H9 (cell line): ENCODE data around the gene FHOD1. TPM values are rescaled to one million over a fixed set of nuclear protein-coding genes. Genes with fewer than 3 reads are reported as not detected.

Experiments
- DNase-seq: peaks from one replicate; pipeline ENCODE4 v3.0.0-alpha.2; 2017
- H2AFZ ChIP-seq: one replicate; pipeline ENCODE4 v1.6.1; 2013; ENCODE audit warnings: mild to moderate bottlenecking, low read length, control low read depth, moderate library complexity
- H2AK5ac ChIP-seq: 2 replicates; pipeline ENCODE4 v1.6.1; 2013; ENCODE audit warnings: low read length, control low read depth, mixed read lengths; ENCODE audit not compliant: insufficient read length
- H2BK120ac ChIP-seq: one replicate; pipeline ENCODE4 v1.6.1; 2013; ENCODE audit warnings: low read depth, mild to moderate bottlenecking, low read length, control low read depth, inconsistent platforms; ENCODE audit not compliant: poor library complexity, severe bottlenecking
- H2BK12ac ChIP-seq: 2 replicates; pipeline ENCODE4 v1.6.1; 2013; ENCODE audit warnings: low read length, control low read depth, mixed read lengths, low read depth; ENCODE audit not compliant: insufficient read length
- H2BK15ac ChIP-seq: 2 replicates; pipeline ENCODE4 v1.6.1; 2013; ENCODE audit warnings: low read depth, low read length, control low read depth
- H2BK20ac ChIP-seq: one replicate; pipeline ENCODE4 v1.6.1; 2013; ENCODE audit warnings: low read depth, mild to moderate bottlenecking, low read length, control low read depth, inconsistent platforms; ENCODE audit not compliant: poor library complexity, severe bottlenecking
- H2BK5ac ChIP-seq: 2 replicates; pipeline ENCODE4 v1.6.1; 2013; ENCODE audit warnings: low read length, control low read depth, mixed read lengths; ENCODE audit not compliant: insufficient read length
- H3K14ac ChIP-seq: 2 replicates; pipeline ENCODE4 v1.6.1; 2013; ENCODE audit warnings: low read length, control low read depth; ENCODE audit not compliant: insufficient read depth
- H3K18ac ChIP-seq: 2 replicates; pipeline ENCODE4 v1.6.1; 2013; ENCODE audit warnings: low read depth, mild to moderate bottlenecking, mixed read lengths, low read length, control low read depth; ENCODE audit not compliant: insufficient read length
- H3K23ac ChIP-seq: 2 replicates; pipeline ENCODE4 v1.6.1; 2013; ENCODE audit warnings: low read length, control low read depth, mixed read lengths, low read depth; ENCODE audit not compliant: insufficient read length
- H3K23me2 ChIP-seq: 2 replicates; pipeline ENCODE4 v1.6.1; 2013; ENCODE audit warnings: low read depth, mild to moderate bottlenecking, mixed read lengths, low read length, control low read depth; ENCODE audit not compliant: insufficient read length, poor library complexity, severe bottlenecking
- H3K27ac ChIP-seq: 2 replicates; pipeline ENCODE4 v1.5.1; 2013; ENCODE audit warnings: low read length, control low read depth, mixed read lengths, low read depth; ENCODE audit not compliant: insufficient read length
- H3K27me3 ChIP-seq: 2 replicates; pipeline ENCODE4 v1.6.1; 2013; ENCODE audit warnings: low read length, control low read depth, inconsistent platforms; ENCODE audit not compliant: insufficient read depth
- H3K4ac ChIP-seq: 2 replicates; pipeline ENCODE4 v1.6.1; 2013; ENCODE audit warnings: low read depth, mild to moderate bottlenecking, control low read depth, inconsistent platforms, low read length, moderate library complexity
- H3K4me1 ChIP-seq: 2 replicates; pipeline ENCODE4 v1.6.1; 2013; ENCODE audit warnings: low read length, control low read depth, inconsistent platforms; ENCODE audit not compliant: insufficient read depth
- H3K4me2 ChIP-seq: 2 replicates; pipeline ENCODE4 v1.6.1; 2013; ENCODE audit warnings: low read length, control low read depth, mixed read lengths; ENCODE audit not compliant: insufficient read length, insufficient read depth
- H3K56ac ChIP-seq: 2 replicates; pipeline ENCODE4 v1.6.1; 2013; ENCODE audit warnings: low read depth, mild to moderate bottlenecking, mixed read lengths, low read length, control low read depth; ENCODE audit not compliant: insufficient read length
- H3K79me1 ChIP-seq: 2 replicates; pipeline ENCODE4 v1.6.1; 2013; ENCODE audit warnings: low read depth, mild to moderate bottlenecking, moderate library complexity, low read length, control low read depth, inconsistent platforms; ENCODE audit not compliant: insufficient read depth, poor library complexity, severe bottlenecking
- H3K79me2 ChIP-seq: 2 replicates; pipeline ENCODE4 v1.6.1; 2013; ENCODE audit warnings: low read length, control low read depth, inconsistent platforms; ENCODE audit not compliant: insufficient read depth
- H3K9ac ChIP-seq: 2 replicates; pipeline ENCODE4 v1.6.1; 2013; ENCODE audit warnings: low read length, control low read depth, mixed read lengths; ENCODE audit not compliant: insufficient read length; ENCODE audit errors: extremely low read depth
- H3K9me3 ChIP-seq: one replicate; pipeline ENCODE4 v1.6.1; 2013; ENCODE audit warnings: low read depth, low read length, inconsistent platforms; ENCODE audit not compliant: control insufficient read depth
- H3T11ph ChIP-seq: one replicate; pipeline ENCODE4 v1.6.1; 2013; ENCODE audit warnings: mild to moderate bottlenecking, low read length, control low read depth, inconsistent platforms
- H4K20me1 ChIP-seq: one replicate; pipeline ENCODE4 v1.6.1; 2013; ENCODE audit not compliant: control insufficient read depth, insufficient read length, insufficient read depth
- H4K5ac ChIP-seq: 2 replicates; pipeline ENCODE4 v1.6.1; 2013; ENCODE audit warnings: low read depth, mild to moderate bottlenecking, mixed read lengths, low read length, control low read depth; ENCODE audit not compliant: insufficient read length
- H4K8ac ChIP-seq: replicated peaks from 2 replicates; pipeline ENCODE4 v1.6.1; 2013; ENCODE audit warnings: low read length, control low read depth, mixed read lengths, low read depth; ENCODE audit not compliant: insufficient read length
- H4K91ac ChIP-seq: 2 replicates; pipeline ENCODE4 v1.6.1; 2013; ENCODE audit warnings: low read depth, mild to moderate bottlenecking, moderate library complexity, mixed read lengths, low read length, control low read depth; ENCODE audit not compliant: insufficient read length
- H3K27ac Mint-ChIP-seq, 3 experiments: 2 replicates in 2 of 3; 3 replicates in 1 of 3; pipeline ENCODE4 v1.8.0; 2020 to 2021; ENCODE audit warnings: mixed read lengths in 3 of 3, mild to moderate bottlenecking in 1 of 3, moderate library complexity in 1 of 3
- H3K27me3 Mint-ChIP-seq: 2 replicates; pipeline ENCODE4 v1.8.0; 2021; ENCODE audit warnings: low read depth, mild to moderate bottlenecking, moderate library complexity, mixed read lengths
- H3K36me3 Mint-ChIP-seq, 3 experiments: 2 replicates in 2 of 3; 3 replicates in 1 of 3; pipeline ENCODE4 v1.8.0; 2020 to 2021; ENCODE audit warnings: low read depth in 3 of 3, mixed read lengths in 3 of 3; ENCODE audit not compliant: insufficient read depth in 1 of 3
- H3K4me1 Mint-ChIP-seq, 2 experiments: 2 replicates each; pipeline ENCODE4 v1.8.0; 2020; ENCODE audit warnings: mixed read lengths in 2 of 2
- H3K4me3 Mint-ChIP-seq, 2 experiments: 2 replicates in 1 of 2; 3 replicates in 1 of 2; pipeline ENCODE4 v1.8.0; 2020 to 2021; ENCODE audit warnings: mild to moderate bottlenecking in 2 of 2, mixed read lengths in 2 of 2, moderate library complexity in 1 of 2
- H3K9me3 Mint-ChIP-seq, 2 experiments: 2 replicates in 1 of 2; 3 replicates in 1 of 2; pipeline ENCODE4 v1.8.0; 2020; ENCODE audit warnings: mild to moderate bottlenecking in 2 of 2, mixed read lengths in 2 of 2, moderate library complexity in 1 of 2
- WGBS: extraction: QIAGEN DNeasy Blood & Tissue Kit; methylation state at CpG from one replicate; pipeline ENCODE4 v1.1.7; 2013; ENCODE audit warnings: missing lambda C conversion rate, low lambda C conversion rate, mixed read lengths; ENCODE audit not compliant: insufficient read length; ENCODE audit errors: extremely low coverage; 5-methylcytosine and 5-hydroxymethylcytosine counted together
- total RNA-seq: library from RNA; stranded (reverse); gene quantifications from 2 replicates; pipeline ENCODE4 v1.2.1, GENCODE V29; 2021
- TF ChIP-seq, protein P1 (sequence below): fragments of 200-600 bp; sonication (generic); conservative IDR thresholded peaks from 3 replicates; pipeline ENCODE4 v1.8.0; 2021; ENCODE audit warnings: antibody characterized with exemption, mild to moderate bottlenecking

Gene FHOD1
- total RNA-seq, 1 experiment from 2014 or later: 67.0 TPM

- Histone ChIP-seq H3K27me3 (no peaks in the 10 kb centered on the region; the same call in 1 of the 2 replicates), H3K23me2 (peaks cover 8% of the 10 kb centered on the region), H4K91ac (no peak overlapping the region), H2BK20ac (no peak overlapping the region), H4K5ac (no peak overlapping the region), H3K56ac (no peak overlapping the region), H4K8ac (no peak overlapping the region), H2BK12ac (no peak overlapping the region), H3K14ac (no peak overlapping the region), H2AFZ (no peak overlapping the region), H3K18ac (no peak overlapping the region), H3K27ac (no peak overlapping the region), H3K9ac (no peak overlapping the region), H3K9me3 (no peaks in the 10 kb centered on the region), H3K79me1 (peaks cover 13% of the 10 kb centered on the region), H3K4me1 (no peaks in the 10 kb centered on the region), H2AK5ac (no peak overlapping the region), H2BK5ac (no peak overlapping the region), H3T11ph (no peak overlapping the region), H3K4ac (no peak overlapping the region), H3K79me2 (peaks cover 13% of the 10 kb centered on the region; the same call in 1 of the 2 replicates), H2BK15ac (no peak overlapping the region), H3K4me2 (no peak overlapping the region), H3K23ac (no peak overlapping the region), H4K20me1 (no peaks in the 10 kb centered on the region), H2BK120ac (no peak overlapping the region)
- TF ChIP-seq, protein P1, sequence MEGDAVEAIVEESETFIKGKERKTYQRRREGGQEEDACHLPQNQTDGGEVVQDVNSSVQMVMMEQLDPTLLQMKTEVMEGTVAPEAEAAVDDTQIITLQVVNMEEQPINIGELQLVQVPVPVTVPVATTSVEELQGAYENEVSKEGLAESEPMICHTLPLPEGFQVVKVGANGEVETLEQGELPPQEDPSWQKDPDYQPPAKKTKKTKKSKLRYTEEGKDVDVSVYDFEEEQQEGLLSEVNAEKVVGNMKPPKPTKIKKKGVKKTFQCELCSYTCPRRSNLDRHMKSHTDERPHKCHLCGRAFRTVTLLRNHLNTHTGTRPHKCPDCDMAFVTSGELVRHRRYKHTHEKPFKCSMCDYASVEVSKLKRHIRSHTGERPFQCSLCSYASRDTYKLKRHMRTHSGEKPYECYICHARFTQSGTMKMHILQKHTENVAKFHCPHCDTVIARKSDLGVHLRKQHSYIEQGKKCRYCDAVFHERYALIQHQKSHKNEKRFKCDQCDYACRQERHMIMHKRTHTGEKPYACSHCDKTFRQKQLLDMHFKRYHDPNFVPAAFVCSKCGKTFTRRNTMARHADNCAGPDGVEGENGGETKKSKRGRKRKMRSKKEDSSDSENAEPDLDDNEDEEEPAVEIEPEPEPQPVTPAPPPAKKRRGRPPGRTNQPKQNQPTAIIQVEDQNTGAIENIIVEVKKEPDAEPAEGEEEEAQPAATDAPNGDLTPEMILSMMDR: no peak
- no peak overlapping the region for H3K27ac Mint-ChIP-seq
- H3K36me3 Mint-ChIP-seq: peaks cover 40 to 64% (median 54%) of the 10 kb centered on the region in 3 experiments
- DNase-seq: no peak
- no peaks in the 10 kb centered on the region; a peak in 1 of 5 replicates for H3K9me3 Mint-ChIP-seq
- H3K4me3 Mint-ChIP-seq: no peak overlapping the region
- H3K4me1 Mint-ChIP-seq: peaks cover 22 to 34% of the 10 kb centered on the region in 2 experiments
- no CpG with 5 or more reads among the region's 5 CpGs for WGBS
- H3K27me3 Mint-ChIP-seq: 0 out of 2 replicates have a peak, but pooled peaks cover 2% of the 10 kb centered on the region
Measured at GRCh38 chr16:67195676-67196075, 51.6 kb downstream of the FHOD1 start.
